Neural cell (in vitro differentiated cells): Measurements from ENCODE around the gene CD200R1L. TPM values are rescaled to one million over a fixed set of nuclear protein-coding genes. Genes with fewer than 3 reads are reported as not detected.

Experiments used
- H2AFZ ChIP-seq: fragments of 200-600, 300-800 bp; sonication (generic), shearing (Covaris generic); 2 replicates; pipeline ENCODE4 v1.6.0; 2014; ENCODE audit warnings: low read depth, mild to moderate bottlenecking, antibody characterized with exemption, low read length, moderate library complexity
- H3F3A ChIP-seq: fragments of 200-600 bp; shearing (Covaris generic); 2 replicates; pipeline ENCODE4 v1.6.1; 2016; ENCODE audit warnings: mild to moderate bottlenecking, moderate library complexity, mixed read lengths, antibody characterized with exemption, low read length; ENCODE audit not compliant: insufficient read depth, poor library complexity, severe bottlenecking
- H3K27ac ChIP-seq: fragments of 200-600, 300-800 bp; sonication (generic), shearing (Covaris generic); 2 replicates; pipeline ENCODE4 v1.5.1; 2014; ENCODE audit warnings: mild to moderate bottlenecking, low read length, moderate library complexity
- H3K27me3 ChIP-seq: fragments of 300-800, 200-600 bp; sonication (generic), shearing (Covaris generic); 2 replicates; pipeline ENCODE4 v1.6.0; 2014; ENCODE audit warnings: mild to moderate bottlenecking, low read depth, low read length, moderate library complexity; ENCODE audit not compliant: insufficient read depth
- H3K36me3 ChIP-seq: fragments of 300-800, 200-600 bp; sonication (generic), shearing (Covaris generic); 2 replicates; pipeline ENCODE4 v1.5.1; 2014; ENCODE audit warnings: mild to moderate bottlenecking, antibody characterized with exemption, low read length, moderate library complexity; ENCODE audit not compliant: insufficient read depth
- H3K4me2 ChIP-seq: fragments of 300-800, 200-600 bp; sonication (generic), shearing (Covaris generic); 2 replicates; pipeline ENCODE4 v1.6.0; 2014; ENCODE audit warnings: mild to moderate bottlenecking, low read length
- H3K4me3 ChIP-seq: fragments of 300-800, 200-600 bp; sonication (generic), shearing (Covaris generic); 2 replicates; pipeline ENCODE4 v1.5.1; 2014; ENCODE audit warnings: mild to moderate bottlenecking, low read length, moderate library complexity
- H3K79me2 ChIP-seq: fragments of 200-600 bp; shearing (Covaris generic); replicated peaks from 2 replicates; pipeline ENCODE4 v1.6.0; 2014; ENCODE audit warnings: mild to moderate bottlenecking, low read length, moderate library complexity; ENCODE audit not compliant: insufficient read depth
- H3K9ac ChIP-seq: fragments of 300-800, 200-600 bp; sonication (generic), shearing (Covaris generic); 2 replicates; pipeline ENCODE4 v1.6.1; 2016; ENCODE audit warnings: mild to moderate bottlenecking, low read length, mixed read lengths
- H3K9me2 ChIP-seq: fragments of 200-600 bp; shearing (Covaris generic); 2 replicates; pipeline ENCODE4 v1.6.1; 2016; ENCODE audit warnings: mild to moderate bottlenecking, low read length, mixed read lengths; ENCODE audit not compliant: insufficient read depth
- H3K9me3 ChIP-seq: fragments of 200-600, 300-800 bp; sonication (generic), shearing (Covaris generic); 2 replicates; pipeline ENCODE4 v1.6.1; 2016; ENCODE audit warnings: mild to moderate bottlenecking, mixed run types, low read length, moderate library complexity, mixed read lengths
- H4K20me1 ChIP-seq: fragments of 200-600 bp; shearing (Covaris generic); 2 replicates; pipeline ENCODE4 v1.6.1; 2016; ENCODE audit warnings: mild to moderate bottlenecking, mixed run types; ENCODE audit not compliant: insufficient read depth
- EP300 ChIP-seq: fragments of 450-650 bp; conservative IDR thresholded peaks from 2 replicates; pipeline ENCODE4 v1.6.1; 2014; ENCODE audit warnings: antibody characterized with exemption, mild to moderate bottlenecking, moderate library complexity; ENCODE audit not compliant: poor library complexity, severe bottlenecking
- EZH2 ChIP-seq: fragments of 200-600, 300-800 bp; shearing (Covaris generic), sonication (generic); IDR thresholded peaks from 2 replicates; pipeline ENCODE4 v1.6.1; 2014; ENCODE audit warnings: antibody characterized with exemption, low read length, borderline replicate concordance, mild to moderate bottlenecking; ENCODE audit not compliant: insufficient read depth, poor library complexity, severe bottlenecking
- MXI1 ChIP-seq: fragments of 450-650 bp; conservative IDR thresholded peaks from 2 replicates; pipeline ENCODE4 v1.6.1; 2014; ENCODE audit warnings: antibody characterized with exemption, mild to moderate bottlenecking; ENCODE audit not compliant: poor library complexity, severe bottlenecking
- POLR2AphosphoS5 ChIP-seq: IDR thresholded peaks from 2 replicates; pipeline ENCODE4 v1.6.1; 2012
- RAD21 ChIP-seq: fragments of 450-650 bp; conservative IDR thresholded peaks from 2 replicates; pipeline ENCODE4 v1.6.1; 2014; ENCODE audit warnings: antibody characterized with exemption, mild to moderate bottlenecking, moderate library complexity
- REST ChIP-seq: IDR thresholded peaks from 2 replicates; pipeline ENCODE4 v1.6.1; 2012; ENCODE audit warnings: borderline replicate concordance
- SMC3 ChIP-seq: fragments of 450-650 bp; conservative IDR thresholded peaks from 2 replicates; pipeline ENCODE4 v1.6.1; 2014; ENCODE audit warnings: antibody characterized with exemption, mild to moderate bottlenecking, moderate library complexity; ENCODE audit not compliant: poor library complexity
- TAF1 ChIP-seq: IDR thresholded peaks from 2 replicates; pipeline ENCODE4 v1.6.1; 2012; ENCODE audit warnings: low read depth
- polyA plus RNA-seq: library from polyadenylated mRNA; depleted of rRNA; stranded (reverse); fragments of >200 nt; gene quantifications from 2 replicates; pipeline ENCODE4 v1.2.3, GENCODE V29; 2014
- TF ChIP-seq, protein P1 (sequence below): fragments of 450-650 bp; IDR thresholded peaks from 2 replicates; pipeline ENCODE4 v1.5.1; 2014; ENCODE audit warnings: antibody characterized with exemption, mild to moderate bottlenecking, moderate library complexity; ENCODE audit not compliant: poor library complexity, severe bottlenecking

CD200R1L gene
- polyA plus RNA-seq, 1 donor from 2014 or later: not detected

DNA sequence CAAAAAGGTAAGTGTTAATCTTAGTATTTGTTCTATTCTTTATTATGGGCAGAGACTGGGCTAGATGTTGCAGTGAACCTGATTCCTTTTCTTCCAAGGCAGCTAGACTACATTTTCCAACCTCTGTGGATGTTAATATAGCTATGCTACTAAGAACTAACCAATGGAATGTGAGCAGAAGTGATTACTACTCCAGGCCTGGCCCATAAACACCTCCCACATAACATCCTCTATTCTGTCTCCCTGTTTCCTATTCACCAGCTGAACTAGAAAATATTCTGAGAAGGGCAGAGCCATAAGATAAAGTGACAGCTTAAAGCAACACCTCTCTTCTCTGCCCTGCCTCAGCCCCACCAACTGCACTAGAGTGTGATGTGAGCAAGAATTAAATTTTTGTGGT, 29.4 kb downstream of the CD200R1L start:
- no peak overlapping the region for H3K4me2 ChIP-seq
- no peaks in the 10 kb centered on the region for H3K9me2 ChIP-seq
- no peaks in the 10 kb centered on the region for H3F3A ChIP-seq
- TF ChIP-seq TAF1: no peak
- no peak for TF ChIP-seq REST
- TF ChIP-seq SMC3: no peak
- TF ChIP-seq RAD21: no peak
- no peak for TF ChIP-seq EZH2
- TF ChIP-seq, protein P1, sequence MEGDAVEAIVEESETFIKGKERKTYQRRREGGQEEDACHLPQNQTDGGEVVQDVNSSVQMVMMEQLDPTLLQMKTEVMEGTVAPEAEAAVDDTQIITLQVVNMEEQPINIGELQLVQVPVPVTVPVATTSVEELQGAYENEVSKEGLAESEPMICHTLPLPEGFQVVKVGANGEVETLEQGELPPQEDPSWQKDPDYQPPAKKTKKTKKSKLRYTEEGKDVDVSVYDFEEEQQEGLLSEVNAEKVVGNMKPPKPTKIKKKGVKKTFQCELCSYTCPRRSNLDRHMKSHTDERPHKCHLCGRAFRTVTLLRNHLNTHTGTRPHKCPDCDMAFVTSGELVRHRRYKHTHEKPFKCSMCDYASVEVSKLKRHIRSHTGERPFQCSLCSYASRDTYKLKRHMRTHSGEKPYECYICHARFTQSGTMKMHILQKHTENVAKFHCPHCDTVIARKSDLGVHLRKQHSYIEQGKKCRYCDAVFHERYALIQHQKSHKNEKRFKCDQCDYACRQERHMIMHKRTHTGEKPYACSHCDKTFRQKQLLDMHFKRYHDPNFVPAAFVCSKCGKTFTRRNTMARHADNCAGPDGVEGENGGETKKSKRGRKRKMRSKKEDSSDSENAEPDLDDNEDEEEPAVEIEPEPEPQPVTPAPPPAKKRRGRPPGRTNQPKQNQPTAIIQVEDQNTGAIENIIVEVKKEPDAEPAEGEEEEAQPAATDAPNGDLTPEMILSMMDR: no peak
- no peak for TF ChIP-seq MXI1
- TF ChIP-seq POLR2AphosphoS5: no peak
- no peak for TF ChIP-seq EP300
- H3K27ac ChIP-seq: no peak overlapping the region
- H4K20me1 ChIP-seq: no peaks in the 10 kb centered on the region
- no peaks in the 10 kb centered on the region for H3K79me2 ChIP-seq
- H2AFZ ChIP-seq: no peak overlapping the region
- no peaks in the 10 kb centered on the region for H3K9me3 ChIP-seq
- H3K27me3 ChIP-seq: no peaks in the 10 kb centered on the region
- H3K9ac ChIP-seq: no peak overlapping the region
- H3K36me3 ChIP-seq: no peaks in the 10 kb centered on the region
- H3K4me3 ChIP-seq: no peak overlapping the region

DNA sequence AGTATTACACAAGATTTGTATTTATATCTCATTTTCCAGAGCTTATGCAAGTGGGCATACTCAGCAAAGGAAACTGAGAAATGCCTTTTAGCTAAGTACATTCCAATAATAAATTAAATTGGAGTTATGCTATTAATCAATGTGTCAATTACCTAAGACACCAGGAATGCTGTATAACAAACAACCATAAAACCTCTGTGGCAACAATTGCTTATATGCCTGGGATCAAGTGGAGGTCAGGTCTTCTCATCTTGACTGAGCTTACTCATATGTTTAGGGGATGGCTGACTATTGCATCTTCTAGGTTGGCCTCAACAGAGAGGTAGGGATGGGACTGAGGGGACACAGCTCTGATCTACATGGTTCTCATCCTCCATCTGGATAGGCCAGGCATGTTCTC, 30.7 kb downstream of the CD200R1L start:
- Histone ChIP-seq H4K20me1 (no peaks in the 10 kb centered on the region), H2AFZ (no peak overlapping the region), H3K9me3 (no peaks in the 10 kb centered on the region), H3K79me2 (no peaks in the 10 kb centered on the region), H3K4me2 (no peak overlapping the region), H3F3A (no peaks in the 10 kb centered on the region), H3K27ac (no peak overlapping the region), H3K36me3 (no peaks in the 10 kb centered on the region), H3K9me2 (no peaks in the 10 kb centered on the region), H3K4me3 (no peak overlapping the region), H3K9ac (no peak overlapping the region), H3K27me3 (no peaks in the 10 kb centered on the region)
- TF ChIP-seq SMC3 (no peak), EZH2 (no peak), POLR2AphosphoS5 (no peak), EP300 (no peak), TAF1 (no peak), RAD21 (no peak), REST (no peak), MXI1 (no peak)
- TF ChIP-seq, protein P1: no peak
